HG03139 (cell line): ENCODE data around the gene LGALS3BP.
"Not testable (repeated sequence)": the region's sequence is repeated elsewhere in the genome, so short reads cannot be mapped to it uniquely, and the experiment has no call there.

ENCODE experiments used
- ATAC-seq: cut with Tn5 transposase; IDR thresholded peaks from one replicate; pipeline ENCODE4 v1.9.1; 2021; ENCODE audit not compliant: unreplicated experiment

LGALS3BP gene

DNA sequence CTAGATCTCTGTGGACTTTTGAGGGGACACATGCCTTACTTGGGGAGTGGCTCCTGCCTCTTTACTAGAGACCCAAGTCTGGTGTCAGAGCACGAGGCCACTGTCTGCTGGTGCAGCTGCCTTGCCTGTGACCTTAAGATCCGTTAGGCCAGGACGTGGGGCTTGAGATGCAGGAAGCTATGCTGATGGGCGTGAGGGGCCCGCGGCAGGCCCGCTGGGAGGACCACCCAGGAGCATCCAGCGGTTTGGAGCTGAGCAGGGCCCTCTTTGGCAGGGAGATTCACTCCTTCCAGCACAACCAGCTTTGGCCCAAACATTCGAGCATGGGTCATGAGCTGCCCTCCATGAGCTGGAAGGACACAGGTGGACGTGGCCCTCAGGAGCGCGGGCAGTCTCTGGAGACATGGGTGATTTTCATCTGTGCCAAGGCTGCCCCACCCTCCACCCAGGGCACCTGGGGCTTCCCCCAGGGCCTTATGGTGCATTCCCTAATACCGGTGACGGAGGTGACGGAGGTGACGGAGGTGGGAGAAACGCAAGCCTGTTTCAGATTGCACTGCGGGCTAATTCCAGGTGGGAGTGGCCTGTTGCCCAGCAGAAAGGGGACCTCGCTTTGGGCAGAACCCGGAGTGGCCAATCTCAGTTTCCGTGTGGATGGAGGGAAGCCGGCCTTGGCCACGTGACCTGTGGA lies 12.7 kb downstream of the LGALS3BP start:
- ATAC-seq, result no peak

DNA sequence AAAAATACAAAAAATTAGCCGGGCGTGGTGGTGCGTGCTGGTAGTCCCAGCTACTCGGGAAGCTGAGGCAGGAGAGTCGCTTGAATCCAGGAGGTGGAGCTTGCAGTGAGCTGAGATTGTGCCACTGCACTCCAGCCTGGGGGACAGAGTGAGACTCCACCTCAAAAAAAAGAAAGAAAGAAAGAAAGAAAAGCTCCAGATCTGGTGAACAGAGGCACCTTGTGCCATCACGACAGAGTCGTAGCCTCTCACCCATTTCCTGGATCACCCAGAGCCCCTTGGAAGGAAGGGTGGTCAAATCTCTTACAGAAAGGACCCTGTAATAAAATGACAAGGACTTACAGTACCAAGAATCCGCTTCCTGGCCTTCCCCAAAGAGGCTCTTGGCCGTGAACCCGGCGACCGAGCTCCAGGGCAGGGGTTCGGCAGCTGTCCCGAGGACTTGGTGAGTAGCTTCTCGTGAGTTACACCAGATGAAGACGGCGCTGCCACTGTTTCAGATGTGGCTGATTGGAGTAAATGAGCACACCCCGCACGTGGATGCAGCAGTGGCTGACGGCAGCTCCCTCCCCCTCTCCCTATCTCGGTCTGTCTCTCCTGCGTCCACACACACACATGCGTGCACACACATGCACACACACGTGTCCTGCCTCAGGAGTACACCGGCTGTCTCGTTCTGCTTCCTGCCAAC lies 13.5 kb downstream of the LGALS3BP start:
- no peak for ATAC-seq

DNA sequence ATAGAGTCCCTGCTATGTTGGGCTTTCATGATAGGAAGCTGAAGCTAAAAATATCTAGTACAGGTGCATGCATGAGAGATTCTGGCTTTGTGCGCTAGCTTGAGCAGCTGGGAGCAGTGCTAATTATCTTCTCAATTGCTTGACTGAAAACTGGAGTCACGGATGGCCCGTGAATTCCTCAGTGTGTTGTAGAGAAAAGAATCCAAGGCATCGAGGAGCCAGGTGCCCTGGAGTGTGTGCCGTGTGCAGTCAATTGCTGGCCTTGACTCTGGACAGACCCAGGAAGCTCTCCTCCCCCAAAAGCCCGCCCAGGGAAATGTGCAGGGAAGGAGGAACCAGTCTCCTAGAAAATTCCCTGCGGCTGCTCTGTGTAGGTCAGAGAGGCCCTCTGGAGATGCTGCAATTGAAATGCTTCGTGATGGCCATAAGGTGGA lies 14.2 kb downstream of the LGALS3BP start:
- ATAC-seq, result no peak

DNA sequence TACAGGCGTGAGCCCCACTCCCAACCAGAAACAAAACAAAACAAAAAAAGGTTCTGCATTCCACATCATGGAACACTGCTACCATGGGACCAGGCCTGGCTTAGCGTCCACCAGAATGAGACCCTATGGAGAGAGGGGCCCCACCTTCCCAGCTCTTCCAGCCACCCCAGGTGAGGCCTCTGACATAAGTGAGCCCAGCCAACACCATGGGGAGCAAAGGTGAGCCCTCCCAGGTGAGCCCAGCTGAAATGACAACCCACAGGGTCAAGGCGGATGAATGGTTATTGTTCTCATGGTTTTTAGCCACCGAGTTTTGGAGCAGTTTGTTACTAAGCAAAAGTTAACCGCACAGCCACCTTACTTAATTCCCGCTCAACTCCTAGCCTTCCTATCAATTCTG lies 16.3 kb downstream of the LGALS3BP start:
- no peak for ATAC-seq

DNA sequence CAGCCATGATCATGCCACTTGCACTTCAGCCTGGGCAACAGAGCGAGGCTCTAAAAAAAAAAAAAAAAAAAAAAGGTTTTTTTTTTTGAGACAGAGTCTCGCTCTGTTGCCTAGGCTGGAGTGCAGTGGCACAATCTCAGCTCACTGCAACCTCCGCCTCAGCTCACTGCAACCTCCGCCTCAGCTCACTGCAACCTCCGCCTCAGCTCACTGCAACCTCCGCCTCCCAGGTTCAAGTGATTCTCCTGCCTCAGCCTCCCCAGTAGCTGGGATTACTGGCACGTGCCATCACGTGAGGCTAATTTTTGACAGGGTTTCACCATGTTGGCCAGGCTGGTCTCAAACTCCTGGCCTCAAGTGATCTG lies 16.8 kb downstream of the LGALS3BP start:
- ATAC-seq, result not testable (repeated sequence)

DNA sequence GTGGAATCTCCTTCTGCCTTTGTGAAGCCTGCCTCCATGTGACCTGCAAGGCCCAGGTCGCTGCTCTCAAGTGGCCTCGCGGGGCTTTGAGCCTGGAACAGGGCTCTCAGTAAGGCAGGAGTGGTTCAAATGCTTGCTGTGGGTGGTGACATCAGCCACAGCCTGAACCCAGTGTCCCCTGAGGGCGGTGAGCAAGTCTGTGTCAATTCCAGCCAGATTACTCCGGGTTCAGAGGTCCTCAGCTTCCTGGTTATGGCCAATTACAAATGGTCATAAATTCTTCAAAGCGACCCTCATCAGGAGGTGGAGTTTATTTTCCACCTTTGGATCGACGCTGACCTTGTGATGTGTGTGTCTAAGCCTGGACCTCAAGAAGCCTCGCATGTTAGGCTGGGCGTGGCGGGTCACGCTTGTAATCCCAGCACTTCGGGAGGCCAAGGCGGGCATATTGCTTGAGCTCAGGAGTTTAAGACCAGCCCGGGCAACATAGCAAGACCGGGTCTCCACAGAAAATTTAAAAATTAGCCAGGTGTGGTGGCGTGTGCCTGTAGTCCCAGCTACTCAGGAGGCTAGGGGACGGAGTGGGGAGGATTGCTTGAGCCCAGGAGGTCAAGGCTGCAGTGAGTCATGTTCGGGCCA lies 17.3 kb downstream of the LGALS3BP start:
- no peak for ATAC-seq

DNA sequence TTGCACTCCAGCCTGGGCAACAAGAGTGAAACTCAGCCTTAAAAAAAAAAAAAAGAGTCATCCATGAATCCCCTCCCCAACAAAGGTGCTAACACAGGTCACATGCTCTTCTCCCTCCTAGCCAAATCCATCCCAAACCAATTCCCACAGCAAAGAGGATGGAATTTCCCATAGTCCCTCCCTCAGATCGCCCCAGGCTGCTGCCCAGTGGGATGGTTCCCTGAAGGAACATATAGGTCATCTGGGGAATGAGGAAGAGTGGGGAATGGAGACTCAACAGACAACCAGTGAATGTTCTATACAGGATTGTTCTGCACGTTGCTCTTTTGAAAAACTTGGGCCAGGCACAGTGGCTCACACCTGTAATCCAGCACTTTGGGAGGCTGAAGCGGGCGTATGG lies 18.2 kb downstream of the LGALS3BP start:
- no peak for ATAC-seq

DNA sequence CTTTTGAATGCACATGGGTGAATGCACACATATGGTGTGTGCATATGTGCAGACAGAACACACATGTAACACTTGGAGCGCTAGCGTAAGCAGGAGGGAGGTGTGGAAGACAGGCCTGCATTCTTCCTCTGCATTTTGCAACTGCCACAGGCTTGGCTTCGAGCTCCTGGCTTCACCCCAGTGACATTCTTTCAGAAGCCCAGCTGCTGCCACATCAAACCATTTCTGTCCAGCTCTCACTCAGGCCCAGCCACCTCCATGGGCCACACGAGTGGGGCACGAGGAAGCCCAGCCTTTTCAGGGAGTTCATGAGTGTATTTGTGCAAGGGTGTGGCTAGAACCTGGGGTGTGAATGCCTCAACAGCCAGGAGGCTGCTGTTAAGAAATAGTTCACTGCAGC lies 18.8 kb downstream of the LGALS3BP start:
- ATAC-seq, result no peak

DNA sequence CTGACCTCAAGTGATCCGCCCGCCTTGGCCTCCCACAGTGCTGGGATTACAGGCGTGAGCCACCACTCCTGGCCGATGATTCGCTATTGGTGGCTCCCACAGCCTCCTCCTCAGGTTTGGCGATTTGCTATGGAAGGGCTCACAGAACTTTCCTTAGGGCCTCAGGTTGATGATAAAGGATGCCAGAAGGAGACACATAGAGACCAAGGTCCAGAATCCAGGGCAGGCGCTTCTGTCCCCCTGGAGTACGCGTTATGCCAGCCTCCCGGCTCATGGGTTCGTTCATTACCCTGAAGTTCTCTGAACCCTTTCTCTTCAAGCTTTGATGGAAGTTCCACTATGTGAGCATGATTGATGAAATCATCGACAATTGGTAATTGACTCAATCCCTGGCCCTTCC lies 19.9 kb downstream of the LGALS3BP start:
- ATAC-seq, result no peak

DNA sequence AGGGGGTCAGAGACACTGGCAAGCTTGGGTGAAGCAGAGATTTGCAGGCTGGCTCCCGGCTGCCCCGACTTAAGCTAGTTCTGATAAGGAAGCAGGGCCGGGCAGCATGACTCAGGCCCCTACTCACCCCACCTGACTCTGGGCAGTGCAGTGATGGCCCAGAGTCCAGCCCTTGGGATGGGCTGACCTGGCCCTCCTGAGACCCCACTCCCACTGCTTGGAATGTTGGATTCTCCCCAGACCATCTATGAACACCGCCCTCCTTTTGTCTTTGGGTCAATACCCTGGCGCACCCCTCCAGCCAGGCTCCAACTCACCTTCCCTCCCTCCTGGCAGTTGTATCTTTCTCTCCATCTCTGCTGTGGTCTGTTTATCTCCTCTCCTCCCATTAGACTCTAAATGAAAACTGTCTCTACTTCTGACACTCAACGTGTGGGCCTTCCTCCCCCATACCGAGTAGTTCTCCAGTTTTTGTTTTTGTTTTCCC lies 21.0 kb downstream of the LGALS3BP start:
- no peak for ATAC-seq

DNA sequence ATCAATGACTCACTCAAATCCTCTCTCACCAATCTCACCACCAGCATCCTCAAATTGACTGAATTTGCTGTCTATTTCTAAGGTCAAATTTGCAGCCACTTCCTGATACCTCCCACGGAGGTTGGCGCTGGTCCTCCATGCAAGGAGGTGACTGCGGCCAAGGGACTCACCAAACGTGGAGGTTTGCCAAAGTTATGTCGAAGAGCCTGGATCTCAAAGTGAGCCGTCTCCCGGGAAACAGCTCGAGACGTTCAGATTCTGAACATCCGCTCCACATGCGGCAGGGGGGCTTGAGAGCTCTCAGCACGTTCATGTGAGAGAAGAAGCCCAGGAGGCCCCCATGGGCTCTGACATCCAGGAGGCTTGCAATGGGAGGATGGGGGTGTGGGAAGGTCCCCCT lies 22.6 kb downstream of the LGALS3BP start:
- no peak for ATAC-seq

DNA sequence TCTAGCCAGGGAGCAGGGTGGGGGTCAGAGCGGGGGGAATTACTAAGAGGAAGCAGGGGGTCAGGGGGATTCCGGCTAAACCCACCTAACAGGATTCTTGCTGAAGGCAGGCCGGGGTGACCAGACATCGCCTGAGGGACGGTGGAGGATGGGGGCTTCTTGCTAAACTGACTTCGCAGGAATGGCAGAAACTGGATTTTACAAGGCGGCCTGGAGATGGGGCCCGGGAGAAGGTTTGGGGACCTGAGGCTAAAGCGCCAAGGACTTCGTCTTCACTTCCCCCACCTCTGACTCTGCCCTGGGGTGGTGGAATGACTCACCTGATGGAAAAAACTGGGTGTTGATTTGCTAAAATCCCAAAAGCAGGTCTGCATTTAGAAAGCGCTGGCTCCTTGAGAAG lies 23.5 kb downstream of the LGALS3BP start:
- no peak for ATAC-seq

DNA sequence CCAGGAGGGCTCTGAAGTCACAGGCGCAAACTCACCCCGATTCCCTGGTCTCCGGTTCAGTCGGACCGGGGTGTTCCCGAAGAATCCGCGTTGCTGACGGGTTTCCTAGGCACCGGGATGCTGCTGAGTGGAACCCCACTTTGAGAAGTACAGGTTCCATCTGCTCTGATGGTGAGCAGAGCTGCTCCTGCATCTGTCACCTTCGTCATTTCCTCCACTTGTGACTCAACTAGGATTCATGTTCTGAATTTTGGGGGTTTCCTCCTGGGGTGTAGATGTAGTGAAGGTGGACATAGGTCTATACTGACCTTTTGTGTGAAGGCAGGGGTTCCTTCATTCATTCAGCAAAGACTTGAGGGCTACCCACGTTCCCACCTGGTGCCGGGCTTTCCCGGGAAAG lies 25.0 kb downstream of the LGALS3BP start:
- no peak for ATAC-seq

DNA sequence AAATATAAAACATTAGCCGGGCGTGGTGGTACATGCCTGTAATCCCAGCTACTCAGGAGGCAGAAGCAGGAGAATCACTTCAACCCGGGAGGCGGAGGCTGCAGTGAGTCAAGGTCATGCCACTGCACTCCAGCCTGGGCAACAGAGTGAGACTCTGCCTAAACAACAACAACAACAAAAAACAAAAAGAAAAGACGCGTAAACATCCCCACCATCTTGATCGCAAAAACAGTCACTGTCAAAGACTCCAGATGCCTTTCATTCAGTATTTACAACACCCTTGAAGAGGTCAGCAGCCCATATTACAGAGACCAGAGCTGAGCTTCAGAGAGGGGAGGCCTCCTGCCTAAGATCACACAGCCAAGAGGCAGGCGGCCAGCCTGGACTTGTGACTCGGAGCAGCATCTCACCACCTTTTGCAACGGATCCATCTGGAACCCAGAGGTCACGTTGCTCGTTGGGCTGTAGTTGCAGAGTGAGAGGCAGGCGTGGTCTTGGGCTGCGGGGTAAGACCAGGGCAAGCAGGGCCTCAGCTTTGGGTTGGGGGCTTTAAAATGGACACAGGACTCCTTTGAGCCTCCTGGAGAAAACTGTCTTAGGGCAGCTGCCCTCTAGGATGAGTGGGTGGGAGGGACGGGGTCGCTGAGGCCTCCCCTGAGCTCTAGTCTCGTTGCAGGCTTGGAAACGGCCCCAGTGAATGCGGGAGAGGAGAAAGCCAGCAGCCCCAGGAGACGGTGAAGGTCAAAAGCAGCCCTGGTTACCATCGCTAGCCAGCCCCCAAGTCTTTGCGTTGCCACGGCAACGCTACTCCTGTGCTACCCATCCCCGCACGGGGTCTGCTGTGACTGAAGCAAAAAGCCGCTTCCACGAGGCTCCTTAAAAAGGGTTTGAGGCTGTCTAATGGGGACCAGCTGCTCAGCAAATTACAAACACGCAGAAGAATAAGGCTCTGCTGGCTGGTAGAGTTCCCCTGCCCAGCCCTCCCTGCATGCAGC lies 26.1 kb downstream of the LGALS3BP start:
- ATAC-seq, result no peak

DNA sequence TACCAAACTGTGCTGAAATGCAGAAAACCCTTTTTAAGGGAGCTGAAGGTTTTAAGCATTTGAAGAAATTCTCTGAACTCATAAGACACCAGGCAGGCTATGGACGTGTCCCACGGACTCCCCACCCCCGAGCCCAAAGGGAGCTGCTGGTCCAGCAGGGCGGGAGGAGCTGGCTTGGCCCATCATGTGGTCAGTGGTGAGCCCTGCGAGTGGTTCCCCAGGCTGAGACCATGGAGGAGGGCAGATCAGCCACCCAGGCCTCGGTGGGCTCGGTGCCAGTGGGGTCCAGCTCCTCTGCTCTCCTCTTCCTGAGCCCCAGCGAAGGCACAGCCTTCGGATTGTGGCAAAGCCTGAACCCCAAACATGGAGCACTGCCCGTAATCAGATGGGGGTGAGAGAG lies 27.0 kb downstream of the LGALS3BP start:
- ATAC-seq, result no peak

DNA sequence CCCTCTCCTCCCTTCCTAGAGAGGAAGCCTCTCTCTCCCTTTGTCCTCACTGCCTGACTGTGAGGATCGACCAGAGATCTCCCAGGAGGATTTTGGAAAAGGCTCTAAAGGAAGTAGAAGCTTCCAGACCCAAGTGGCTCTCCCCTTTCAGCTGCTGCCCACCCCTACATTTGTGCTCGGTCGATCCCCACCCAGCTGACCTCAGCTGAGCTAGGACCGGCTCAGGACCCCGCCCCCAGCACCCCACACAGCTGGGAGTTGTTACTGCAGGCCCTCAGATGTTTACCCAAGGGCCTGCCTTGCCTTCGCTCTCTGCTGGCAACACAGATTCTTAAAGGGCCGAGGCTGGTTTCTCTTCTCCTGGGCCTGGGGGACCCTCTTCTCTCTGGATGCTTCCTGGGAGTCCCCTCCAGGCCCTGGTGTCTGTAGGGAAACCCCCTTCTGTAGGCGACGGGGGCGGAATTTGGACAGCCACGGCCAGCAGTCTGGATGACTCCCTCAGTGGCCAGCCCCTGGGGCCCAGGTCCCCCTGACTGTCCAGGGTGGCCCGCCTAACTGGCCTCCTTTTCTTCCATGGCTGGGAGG lies 27.7 kb downstream of the LGALS3BP start:
- ATAC-seq, result no peak

DNA sequence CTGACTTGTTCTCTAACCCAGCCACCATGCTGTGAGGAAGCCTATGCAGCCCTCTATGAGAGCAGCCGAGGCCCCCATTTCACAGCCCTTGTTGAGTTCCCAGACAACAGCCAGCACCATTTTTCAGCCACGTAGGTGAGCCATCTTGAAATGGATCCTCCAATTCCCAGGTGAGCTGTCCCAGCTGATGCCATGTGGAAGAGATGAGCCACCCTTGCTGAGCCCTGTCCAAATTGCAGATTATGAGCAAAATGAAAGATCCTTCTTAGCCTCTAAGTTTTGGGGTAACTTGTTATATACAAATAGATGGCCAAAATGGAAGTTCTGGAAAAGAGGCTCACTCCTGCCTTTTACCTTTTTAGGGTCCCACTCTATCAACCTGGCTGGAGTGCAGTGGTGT lies 28.9 kb downstream of the LGALS3BP start:
- ATAC-seq, result no peak

DNA sequence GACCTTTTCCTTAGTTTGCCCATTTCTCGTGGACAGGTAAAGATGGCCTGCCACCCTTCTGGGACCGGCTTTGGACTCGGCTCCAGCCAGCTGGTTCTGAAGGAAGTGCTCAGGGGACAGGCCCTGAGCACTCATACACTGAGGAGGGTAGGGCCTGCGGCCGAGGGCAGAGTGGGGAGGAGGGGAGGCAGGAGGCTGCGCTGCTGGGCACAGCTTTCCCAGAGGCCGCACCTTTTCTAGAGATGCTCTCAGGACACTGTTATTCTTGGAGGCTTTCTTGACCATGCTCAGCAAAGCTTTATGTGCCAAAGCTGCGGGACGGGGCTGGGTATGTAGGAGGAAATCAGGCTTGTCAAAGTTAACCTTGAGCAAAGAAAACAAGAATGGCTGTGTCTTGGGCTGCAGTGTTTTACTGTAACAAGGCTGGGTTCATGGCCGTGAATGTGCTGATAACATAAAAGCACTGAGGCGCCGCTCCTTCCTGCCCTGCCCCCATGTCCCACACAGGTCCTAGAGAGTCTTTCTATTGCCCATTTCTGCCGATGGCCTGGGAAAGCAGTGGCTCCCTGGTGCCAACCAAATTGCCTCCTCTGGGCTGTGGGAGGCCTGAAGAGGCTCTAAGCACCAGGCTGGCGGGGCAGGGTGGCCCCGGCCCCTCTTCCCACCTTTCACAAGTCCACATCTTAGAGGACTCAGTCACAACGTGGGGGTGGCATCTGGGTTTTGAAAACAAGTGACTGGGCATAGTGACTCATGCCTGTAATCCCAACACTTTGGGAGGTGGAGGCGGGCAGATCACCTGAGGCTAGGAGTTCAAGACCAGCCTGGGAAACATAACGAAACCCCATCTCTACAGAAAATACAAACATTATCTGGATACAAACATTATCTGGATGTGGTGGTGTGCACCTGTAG lies 32.2 kb downstream of the LGALS3BP start:
- ATAC-seq, result no peak

DNA sequence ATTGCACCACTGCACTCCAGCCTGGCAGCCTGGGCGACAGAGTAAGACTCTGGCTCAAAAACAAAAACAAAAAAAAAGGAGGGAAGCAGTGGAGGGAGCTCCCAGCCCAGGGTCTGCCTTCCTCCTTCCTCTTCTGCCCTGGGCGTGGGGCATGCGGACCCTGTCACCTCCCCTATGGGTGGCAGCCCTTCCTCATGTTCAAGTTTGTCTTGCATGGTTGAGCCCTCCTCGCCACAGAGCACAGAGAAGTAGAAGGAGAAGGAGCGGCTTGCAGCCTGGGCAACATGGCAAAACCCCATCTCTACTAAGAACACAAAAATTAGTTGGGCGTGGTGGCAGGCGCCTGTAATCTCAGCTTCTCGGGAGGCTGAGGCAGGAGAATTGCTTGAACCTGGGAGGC lies 33.1 kb downstream of the LGALS3BP start:
- no peak for ATAC-seq

DNA sequence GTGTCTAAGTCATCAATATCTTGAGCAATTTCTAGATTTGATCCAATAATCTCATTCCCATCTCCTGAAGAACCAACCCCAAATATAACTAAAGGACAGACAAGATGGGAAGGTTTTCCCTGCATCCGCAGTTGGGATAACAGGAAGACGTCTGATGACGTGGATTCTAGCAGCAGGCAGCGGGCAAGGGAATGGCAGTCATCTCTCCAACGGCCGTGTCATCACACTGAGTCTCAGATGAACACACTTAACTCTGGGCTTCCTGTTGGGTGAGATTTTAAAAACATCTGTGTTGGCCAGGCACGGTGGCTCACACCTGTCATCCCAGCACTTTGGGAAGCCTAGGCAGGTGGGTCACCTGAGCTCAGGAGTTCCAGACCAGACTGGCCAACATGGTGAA lies 33.6 kb downstream of the LGALS3BP start:
- no peak for ATAC-seq
